Measurements from ENCODE around the gene LTBP1. TPM values are rescaled to one million over a fixed set of nuclear protein-coding genes. Genes with fewer than 3 reads are reported as not detected.

The LTBP1 gene
- total RNA-seq, 1 donor from 2014 or later, result 3.9 TPM

GRCh38 chr2:32938934-32939333 is 7.8 kb upstream of the LTBP1 start:
- Mint-ChIP-seq H3K4me3 (ENCODE audit: unreplicated experiment) (no peak overlapping the region), H3K9me3 (ENCODE audit: unreplicated experiment) (peaks cover 7% of the 10 kb centered on the region), H3K27ac (ENCODE audit: unreplicated experiment) (no peak overlapping the region), H3K36me3 (ENCODE audit: unreplicated experiment) (no peaks in the 10 kb centered on the region), H3K27me3 (ENCODE audit: unreplicated experiment) (peaks cover 2% of the 10 kb centered on the region), H3K4me1 (ENCODE audit: low read depth, unreplicated experiment) (peaks cover 5% of the 10 kb centered on the region)
- no peak for TF ChIP-seq CTCF (IDR thresholded peaks at IDR 0.05; ENCODE audit: partially characterized antibody, unreplicated experiment)
- DNase-seq, result no peak

- H3K4me1 Mint-ChIP-seq (ENCODE audit: low read depth, unreplicated experiment), result peaks cover 5% of the 10 kb centered on the region
- H3K27me3 Mint-ChIP-seq (ENCODE audit: unreplicated experiment), result peaks cover 2% of the 10 kb centered on the region
- no peaks in the 10 kb centered on the region for H3K36me3 Mint-ChIP-seq (ENCODE audit: unreplicated experiment)
- H3K4me3 Mint-ChIP-seq (ENCODE audit: unreplicated experiment), result no peak overlapping the region
- TF ChIP-seq CTCF (IDR thresholded peaks at IDR 0.05; ENCODE audit: partially characterized antibody, unreplicated experiment), result no peak
- DNase-seq, result no peak
- no peak overlapping the region for H3K27ac Mint-ChIP-seq (ENCODE audit: unreplicated experiment)
- peaks cover 5% of the 10 kb centered on the region for H3K9me3 Mint-ChIP-seq (ENCODE audit: unreplicated experiment)
Measured at GRCh38 chr2:32940316-32940997, 6.3 kb upstream of the LTBP1 start.

GRCh38 chr2:32941944-32942690 is 4.6 kb upstream of the LTBP1 start:
- peaks cover 5% of the 10 kb centered on the region for H3K4me1 Mint-ChIP-seq (ENCODE audit: low read depth, unreplicated experiment)
- TF ChIP-seq CTCF (IDR thresholded peaks at IDR 0.05; ENCODE audit: partially characterized antibody, unreplicated experiment), result no peak
- H3K27me3 Mint-ChIP-seq (ENCODE audit: unreplicated experiment), result no peaks in the 10 kb centered on the region
- no peaks in the 10 kb centered on the region for H3K36me3 Mint-ChIP-seq (ENCODE audit: unreplicated experiment)
- H3K9me3 Mint-ChIP-seq (ENCODE audit: unreplicated experiment), result peaks cover 5% of the 10 kb centered on the region
- DNase-seq, result no peak
- no peak overlapping the region for H3K4me3 Mint-ChIP-seq (ENCODE audit: unreplicated experiment)
- no peak overlapping the region for H3K27ac Mint-ChIP-seq (ENCODE audit: unreplicated experiment)

GRCh38 chr2:32942793-32943485 is 3.8 kb upstream of the LTBP1 start:
- H3K27me3 Mint-ChIP-seq (ENCODE audit: unreplicated experiment), result no peaks in the 10 kb centered on the region
- peaks cover 4% of the 10 kb centered on the region for H3K9me3 Mint-ChIP-seq (ENCODE audit: unreplicated experiment)
- no peak overlapping the region for H3K4me3 Mint-ChIP-seq (ENCODE audit: unreplicated experiment)
- H3K27ac Mint-ChIP-seq (ENCODE audit: unreplicated experiment), result no peak overlapping the region
- H3K4me1 Mint-ChIP-seq (ENCODE audit: low read depth, unreplicated experiment), result peaks cover 5% of the 10 kb centered on the region
- no peak for DNase-seq
- H3K36me3 Mint-ChIP-seq (ENCODE audit: unreplicated experiment), result no peaks in the 10 kb centered on the region
- TF ChIP-seq CTCF (IDR thresholded peaks at IDR 0.05; ENCODE audit: partially characterized antibody, unreplicated experiment), result no peak

Measured in glutamatergic neuron (in vitro differentiated cells).